Activated T-cell treated with anti-CD3 and anti-CD28 coated beads, Interleukin-2, amount 50 U/mL, for 4 hours (primary cell): Measurements from ENCODE around the gene FGFR2. TPM values are rescaled to one million over a fixed set of nuclear protein-coding genes. Genes with fewer than 3 reads are reported as not detected.
"Not testable (repeated sequence)": the region's sequence is repeated elsewhere in the genome, so short reads cannot be mapped to it uniquely, and the experiment has no call there.

Experiments used
- ATAC-seq, 2 donors: fragments of 200-7000 bp; cut with Tn5 transposase; one replicate each; pipeline ENCODE4 v1.10.0; 2021
- DNase-seq: peaks from one replicate; pipeline ENCODE4 v3.0.0-alpha.2; 2020
- H3K27me3 Mint-ChIP-seq: one replicate; pipeline ENCODE4 v1.8.0; 2021; ENCODE audit warnings: low read depth, mixed read lengths
- H3K36me3 Mint-ChIP-seq: one replicate; pipeline ENCODE4 v1.8.0; 2022; ENCODE audit warnings: mixed read lengths; ENCODE audit not compliant: insufficient read depth
- H3K4me1 Mint-ChIP-seq: one replicate; pipeline ENCODE4 v1.8.0; 2021; ENCODE audit warnings: low read depth, mixed read lengths
- H3K4me3 Mint-ChIP-seq: one replicate; pipeline ENCODE4 v1.8.0; 2021; ENCODE audit warnings: mild to moderate bottlenecking, moderate library complexity, mixed read lengths
- H3K9me3 Mint-ChIP-seq: one replicate; pipeline ENCODE4 v1.8.0; 2021; ENCODE audit warnings: mixed read lengths
- total RNA-seq, 3 donors: library from RNA; stranded (reverse); gene quantifications; one replicate each; pipeline ENCODE4 v1.2.1, GENCODE V29; 2021

The FGFR2 gene
- total RNA-seq, 3 donors from 2014 or later = 0.18 to 0.48 (median 0.33) TPM

- H3K36me3 Mint-ChIP-seq = no peaks in the 10 kb centered on the region
- no peaks in the 10 kb centered on the region for H3K4me1 Mint-ChIP-seq
- no peak overlapping the region for H3K4me3 Mint-ChIP-seq
- no peaks in the 10 kb centered on the region for H3K27me3 Mint-ChIP-seq
- H3K9me3 Mint-ChIP-seq = no peaks in the 10 kb centered on the region
- DNase-seq = no peak
- no peak for ATAC-seq
Measured at GRCh38 chr10:121521794-121522556, 76.3 kb downstream of the FGFR2 start.

GRCh38 chr10:121520526-121520925, 77.7 kb downstream of the FGFR2 start:
- H3K4me3 Mint-ChIP-seq, DNase-seq, ATAC-seq: not testable (repeated sequence)

GRCh38 chr10:121519901-121520493, 78.2 kb downstream of the FGFR2 start:
- Mint-ChIP-seq H3K4me3 (no peak overlapping the region), H3K4me1 (no peaks in the 10 kb centered on the region), H3K27me3 (no peaks in the 10 kb centered on the region), H3K9me3 (no peaks in the 10 kb centered on the region), H3K36me3 (no peaks in the 10 kb centered on the region)
- no peak for DNase-seq
- no peak for ATAC-seq

More at GRCh38 chr10:121520526-121520925, 77.7 kb downstream of the FGFR2 start:
- not testable (repeated sequence) for H3K9me3 Mint-ChIP-seq, H3K4me1 Mint-ChIP-seq, H3K27me3 Mint-ChIP-seq, H3K36me3 Mint-ChIP-seq

GRCh38 chr10:121519411-121519810, 78.8 kb downstream of the FGFR2 start:
- Mint-ChIP-seq H3K4me3 (no peak overlapping the region), H3K36me3 (no peaks in the 10 kb centered on the region), H3K9me3 (no peaks in the 10 kb centered on the region), H3K27me3 (no peaks in the 10 kb centered on the region), H3K4me1 (no peaks in the 10 kb centered on the region)
- ATAC-seq (no peak), DNase-seq (no peak)

- no peaks in the 10 kb centered on the region for H3K36me3 Mint-ChIP-seq
- no peak overlapping the region for H3K4me3 Mint-ChIP-seq
- H3K27me3 Mint-ChIP-seq = no peaks in the 10 kb centered on the region
- no peaks in the 10 kb centered on the region for H3K4me1 Mint-ChIP-seq
- H3K9me3 Mint-ChIP-seq = no peaks in the 10 kb centered on the region
- DNase-seq (no peak), ATAC-seq (no peak)
Measured at GRCh38 chr10:121518333-121518732, 79.9 kb downstream of the FGFR2 start.

- H3K4me3 Mint-ChIP-seq = no peak overlapping the region
- H3K9me3 Mint-ChIP-seq = no peaks in the 10 kb centered on the region
- no peaks in the 10 kb centered on the region for H3K36me3 Mint-ChIP-seq
- no peaks in the 10 kb centered on the region for H3K27me3 Mint-ChIP-seq
- H3K4me1 Mint-ChIP-seq = no peaks in the 10 kb centered on the region
- DNase-seq = no peak
- ATAC-seq = peak; percentile 61 to 66
Measured at GRCh38 chr10:121516093-121516865, 82.0 kb downstream of the FGFR2 start.

GRCh38 chr10:121514141-121514865, 83.9 kb downstream of the FGFR2 start:
- Mint-ChIP-seq H3K4me3 (no peak overlapping the region), H3K9me3 (no peaks in the 10 kb centered on the region), H3K4me1 (no peaks in the 10 kb centered on the region), H3K36me3 (no peaks in the 10 kb centered on the region), H3K27me3 (no peaks in the 10 kb centered on the region)
- ATAC-seq (no peak), DNase-seq (no peak)

GRCh38 chr10:121511943-121512342, 86.3 kb downstream of the FGFR2 start:
- Mint-ChIP-seq H3K27me3 (no peaks in the 10 kb centered on the region), H3K4me3 (no peak overlapping the region), H3K36me3 (no peaks in the 10 kb centered on the region), H3K4me1 (no peaks in the 10 kb centered on the region), H3K9me3 (no peaks in the 10 kb centered on the region)
- ATAC-seq (no peak), DNase-seq (no peak)

GRCh38 chr10:121511460-121511859, 86.8 kb downstream of the FGFR2 start:
- H3K27me3 Mint-ChIP-seq = no peaks in the 10 kb centered on the region
- DNase-seq (no peak), ATAC-seq (no peak)
- no peaks in the 10 kb centered on the region for H3K36me3 Mint-ChIP-seq
- H3K4me1 Mint-ChIP-seq = no peaks in the 10 kb centered on the region
- no peaks in the 10 kb centered on the region for H3K9me3 Mint-ChIP-seq
- no peak overlapping the region for H3K4me3 Mint-ChIP-seq

GRCh38 chr10:121510201-121510771, 88.0 kb downstream of the FGFR2 start:
- DNase-seq = no peak
- no peaks in the 10 kb centered on the region for H3K9me3 Mint-ChIP-seq
- no peak for ATAC-seq
- no peaks in the 10 kb centered on the region for H3K4me1 Mint-ChIP-seq
- H3K27me3 Mint-ChIP-seq = no peaks in the 10 kb centered on the region
- H3K36me3 Mint-ChIP-seq = no peaks in the 10 kb centered on the region
- H3K4me3 Mint-ChIP-seq = no peak overlapping the region

GRCh38 chr10:121509796-121510195, 88.4 kb downstream of the FGFR2 start:
- no peaks in the 10 kb centered on the region for H3K27me3 Mint-ChIP-seq
- DNase-seq = no peak
- ATAC-seq = no peak
- no peaks in the 10 kb centered on the region for H3K4me1 Mint-ChIP-seq
- no peak overlapping the region for H3K4me3 Mint-ChIP-seq
- H3K36me3 Mint-ChIP-seq = no peaks in the 10 kb centered on the region
- no peaks in the 10 kb centered on the region for H3K9me3 Mint-ChIP-seq

- ATAC-seq = no peak
- no peaks in the 10 kb centered on the region for H3K4me1 Mint-ChIP-seq
Measured at GRCh38 chr10:121509112-121509511, 89.1 kb downstream of the FGFR2 start.

GRCh38 chr10:121503587-121504051, 94.6 kb downstream of the FGFR2 start:
- DNase-seq = no peak
- Mint-ChIP-seq H3K36me3 (no peaks in the 10 kb centered on the region), H3K27me3 (no peaks in the 10 kb centered on the region), H3K9me3 (peaks cover 4% of the 10 kb centered on the region), H3K4me1 (no peaks in the 10 kb centered on the region), H3K4me3 (no peak overlapping the region)
- ATAC-seq = no peak

More at GRCh38 chr10:121509112-121509511, 89.1 kb downstream of the FGFR2 start:
- Mint-ChIP-seq H3K4me3 (no peak overlapping the region), H3K9me3 (no peaks in the 10 kb centered on the region), H3K36me3 (no peaks in the 10 kb centered on the region), H3K27me3 (no peaks in the 10 kb centered on the region)
- DNase-seq = no peak

GRCh38 chr10:121501796-121502195, 96.4 kb downstream of the FGFR2 start:
- Mint-ChIP-seq H3K27me3 (no peaks in the 10 kb centered on the region), H3K4me1 (no peaks in the 10 kb centered on the region), H3K9me3 (peaks cover 4% of the 10 kb centered on the region), H3K36me3 (no peaks in the 10 kb centered on the region), H3K4me3 (no peak overlapping the region)
- no peak for DNase-seq
- ATAC-seq = no peak
